Suprapubic skin (tissue), 4 donors: ENCODE results near the gene ELMO1.

ENCODE experiments used
- EP300 ChIP-seq: sonication (generic); formaldehyde crosslinking; IDR thresholded peaks from one replicate; pipeline ENCODE4 v1.6.1; 2017; ENCODE audit warnings: antibody characterized with exemption
- POLR2A ChIP-seq, 2 donors: fragments of 450-650 bp; IDR thresholded peaks; one replicate each; pipeline ENCODE4 v1.6.1; 2017; ENCODE audit warnings: antibody characterized with exemption in 2 of 2, mild to moderate bottlenecking in 2 of 2, moderate library complexity in 2 of 2
- POLR2AphosphoS5 ChIP-seq, 3 donors: sonication (generic); formaldehyde crosslinking; IDR thresholded peaks; one replicate each; pipeline ENCODE4 v1.6.1; 2017; ENCODE audit warnings: antibody characterized with exemption in 3 of 3
- TF ChIP-seq, protein P1 (sequence below), 2 donors: fragments of 200-600 bp in 1 of 2; fragments of 450-650 bp in 1 of 2; sonication (generic) in 1 of 2; IDR thresholded peaks; one replicate each; pipeline ENCODE4 v1.5.1; 2016 to 2019; ENCODE audit warnings: antibody characterized with exemption in 2 of 2, mild to moderate bottlenecking in 1 of 2, moderate library complexity in 1 of 2

DNA sequence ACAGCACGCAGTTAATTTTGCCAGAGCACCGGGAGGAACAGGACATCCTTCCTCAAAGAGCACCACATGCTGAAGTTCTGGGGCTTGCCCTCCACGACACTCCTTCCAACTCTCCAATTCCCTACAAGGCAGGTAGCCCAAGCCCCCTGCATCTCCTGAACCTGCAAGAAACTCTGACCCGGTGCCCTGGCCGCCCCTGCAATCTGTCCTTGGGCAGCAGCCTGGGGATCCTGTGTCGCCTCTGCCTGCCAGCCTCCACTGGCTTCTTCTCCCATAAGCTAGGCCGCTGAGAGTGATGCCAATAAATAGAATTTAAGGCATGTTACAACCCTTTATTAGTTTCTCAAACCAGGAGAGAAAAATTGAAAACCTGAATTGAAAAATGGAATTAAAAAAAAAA, 182.8 kb downstream of the ELMO1 start:
- TF ChIP-seq EP300 (no peak), POLR2A (IDR thresholded peaks at IDR 0.05) (no peak), POLR2AphosphoS5 (IDR thresholded peaks at IDR 0.05) (no peak)
- TF ChIP-seq, protein P1, sequence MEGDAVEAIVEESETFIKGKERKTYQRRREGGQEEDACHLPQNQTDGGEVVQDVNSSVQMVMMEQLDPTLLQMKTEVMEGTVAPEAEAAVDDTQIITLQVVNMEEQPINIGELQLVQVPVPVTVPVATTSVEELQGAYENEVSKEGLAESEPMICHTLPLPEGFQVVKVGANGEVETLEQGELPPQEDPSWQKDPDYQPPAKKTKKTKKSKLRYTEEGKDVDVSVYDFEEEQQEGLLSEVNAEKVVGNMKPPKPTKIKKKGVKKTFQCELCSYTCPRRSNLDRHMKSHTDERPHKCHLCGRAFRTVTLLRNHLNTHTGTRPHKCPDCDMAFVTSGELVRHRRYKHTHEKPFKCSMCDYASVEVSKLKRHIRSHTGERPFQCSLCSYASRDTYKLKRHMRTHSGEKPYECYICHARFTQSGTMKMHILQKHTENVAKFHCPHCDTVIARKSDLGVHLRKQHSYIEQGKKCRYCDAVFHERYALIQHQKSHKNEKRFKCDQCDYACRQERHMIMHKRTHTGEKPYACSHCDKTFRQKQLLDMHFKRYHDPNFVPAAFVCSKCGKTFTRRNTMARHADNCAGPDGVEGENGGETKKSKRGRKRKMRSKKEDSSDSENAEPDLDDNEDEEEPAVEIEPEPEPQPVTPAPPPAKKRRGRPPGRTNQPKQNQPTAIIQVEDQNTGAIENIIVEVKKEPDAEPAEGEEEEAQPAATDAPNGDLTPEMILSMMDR (IDR thresholded peaks at IDR 0.05): no peak
